Measurements from ENCODE around the gene SLBP. TPM values are rescaled to one million over a fixed set of nuclear protein-coding genes. Genes with fewer than 3 reads are reported as not detected.

SLBP gene
- total RNA-seq, 2 experiments from 2014 or later = 45.8 to 47.6 TPM

GRCh38 chr4:1668488-1668840, 43.7 kb downstream of the SLBP start:
- H3K36me3 ChIP-seq (ENCODE audit: insufficient read depth, low read length) = no peaks in the 10 kb centered on the region
- Mint-ChIP-seq H3K27me3 (no peaks in the 10 kb centered on the region), H3K4me3 (no peak overlapping the region), H3K4me1 (ENCODE audit: low read depth) (no peaks in the 10 kb centered on the region), H3K36me3 (ENCODE audit: low read depth) (no peaks in the 10 kb centered on the region), H3K9me3 (no peaks in the 10 kb centered on the region), H3K27ac (no peak overlapping the region)
- DNase-seq (no peak), ATAC-seq (ENCODE audit: poor library complexity) (no peak)
- TF ChIP-seq, protein P1, sequence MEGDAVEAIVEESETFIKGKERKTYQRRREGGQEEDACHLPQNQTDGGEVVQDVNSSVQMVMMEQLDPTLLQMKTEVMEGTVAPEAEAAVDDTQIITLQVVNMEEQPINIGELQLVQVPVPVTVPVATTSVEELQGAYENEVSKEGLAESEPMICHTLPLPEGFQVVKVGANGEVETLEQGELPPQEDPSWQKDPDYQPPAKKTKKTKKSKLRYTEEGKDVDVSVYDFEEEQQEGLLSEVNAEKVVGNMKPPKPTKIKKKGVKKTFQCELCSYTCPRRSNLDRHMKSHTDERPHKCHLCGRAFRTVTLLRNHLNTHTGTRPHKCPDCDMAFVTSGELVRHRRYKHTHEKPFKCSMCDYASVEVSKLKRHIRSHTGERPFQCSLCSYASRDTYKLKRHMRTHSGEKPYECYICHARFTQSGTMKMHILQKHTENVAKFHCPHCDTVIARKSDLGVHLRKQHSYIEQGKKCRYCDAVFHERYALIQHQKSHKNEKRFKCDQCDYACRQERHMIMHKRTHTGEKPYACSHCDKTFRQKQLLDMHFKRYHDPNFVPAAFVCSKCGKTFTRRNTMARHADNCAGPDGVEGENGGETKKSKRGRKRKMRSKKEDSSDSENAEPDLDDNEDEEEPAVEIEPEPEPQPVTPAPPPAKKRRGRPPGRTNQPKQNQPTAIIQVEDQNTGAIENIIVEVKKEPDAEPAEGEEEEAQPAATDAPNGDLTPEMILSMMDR (IDR thresholded peaks at IDR 0.05) = no peak
- H3K4me1 ChIP-seq (ENCODE audit: insufficient read depth, low read length) = no peaks in the 10 kb centered on the region
- H3K27ac ChIP-seq (ENCODE audit: low read depth in 1 of 2, low read length in 2 of 2) = no peak overlapping the region
- H3K4me3 ChIP-seq (ENCODE audit: low read length) = no peak overlapping the region
- intact Hi-C loops (cut with DNase I, micrococcal nuclease) = no loop called here
- CTCF ChIA-PET = no interaction called here
- POLR2A ChIA-PET = no interaction called here
- peaks cover 0 to 8% of the 10 kb centered on the region in 2 experiments for H3K9me3 ChIP-seq (ENCODE audit: control insufficient read depth in 1 of 2, insufficient read depth in 1 of 2, low read length in 2 of 2)
- no peaks in the 10 kb centered on the region for H3K27me3 ChIP-seq (ENCODE audit: control insufficient read depth in 1 of 2, insufficient read depth in 2 of 2, low read length in 2 of 2)

- Histone ChIP-seq H3K36me3 (ENCODE audit: insufficient read depth, low read length) (no peaks in the 10 kb centered on the region), H3K27ac (ENCODE audit: low read depth in 1 of 2, low read length in 2 of 2) (no peak overlapping the region), H3K9me3 (ENCODE audit: control insufficient read depth in 1 of 2, insufficient read depth in 1 of 2, low read length in 2 of 2) (peaks cover 0 to 8% of the 10 kb centered on the region in 2 experiments), H3K4me1 (ENCODE audit: insufficient read depth, low read length) (no peaks in the 10 kb centered on the region), H3K27me3 (ENCODE audit: control insufficient read depth in 1 of 2, insufficient read depth in 2 of 2, low read length in 2 of 2) (no peaks in the 10 kb centered on the region), H3K4me3 (ENCODE audit: low read length) (no peak overlapping the region)
- no peaks in the 10 kb centered on the region for H3K4me1 Mint-ChIP-seq (ENCODE audit: low read depth)
- H3K27me3 Mint-ChIP-seq = no peaks in the 10 kb centered on the region
- POLR2A ChIA-PET = no interaction called here
- DNase-seq = no peak
- H3K27ac Mint-ChIP-seq = no peak overlapping the region
- H3K9me3 Mint-ChIP-seq = no peaks in the 10 kb centered on the region
- intact Hi-C loops (cut with DNase I, micrococcal nuclease) = no loop called here
- no peak for ATAC-seq (ENCODE audit: poor library complexity)
- CTCF ChIA-PET = interaction anchor here (0.7 kb wide), 1 partner anchor 112 kb away, joined by 3 read pairs; no protein-coding TSS in a partner anchor
- TF ChIP-seq, protein P1 (IDR thresholded peaks at IDR 0.05) = no peak
- H3K36me3 Mint-ChIP-seq (ENCODE audit: low read depth) = no peaks in the 10 kb centered on the region
- no peak overlapping the region for H3K4me3 Mint-ChIP-seq
Observed at GRCh38 chr4:1667273-1667672, 44.8 kb downstream of the SLBP start.

- H3K9me3 Mint-ChIP-seq = no peaks in the 10 kb centered on the region
- H3K36me3 ChIP-seq (ENCODE audit: insufficient read depth, low read length) = no peaks in the 10 kb centered on the region
- H3K4me3 Mint-ChIP-seq = no peak overlapping the region
- ATAC-seq (ENCODE audit: poor library complexity) (no peak), DNase-seq (no peak)
- H3K4me3 ChIP-seq (ENCODE audit: low read length) = no peak overlapping the region
- POLR2A ChIA-PET = no interaction called here
- H3K27me3 ChIP-seq (ENCODE audit: control insufficient read depth in 1 of 2, insufficient read depth in 2 of 2, low read length in 2 of 2) = no peaks in the 10 kb centered on the region
- H3K36me3 Mint-ChIP-seq (ENCODE audit: low read depth) = no peaks in the 10 kb centered on the region
- H3K27ac Mint-ChIP-seq = no peak overlapping the region
- H3K9me3 ChIP-seq (ENCODE audit: control insufficient read depth in 1 of 2, insufficient read depth in 1 of 2, low read length in 2 of 2) = peaks cover 0 to 8% of the 10 kb centered on the region in 2 experiments
- CTCF ChIA-PET = no interaction called here
- no peak overlapping the region for H3K27ac ChIP-seq (ENCODE audit: low read depth in 1 of 2, low read length in 2 of 2)
- no peaks in the 10 kb centered on the region for H3K4me1 Mint-ChIP-seq (ENCODE audit: low read depth)
- intact Hi-C loops (cut with DNase I, micrococcal nuclease) = no loop called here
- no peaks in the 10 kb centered on the region for H3K27me3 Mint-ChIP-seq
- TF ChIP-seq, protein P1 (IDR thresholded peaks at IDR 0.05) = no peak
- no peaks in the 10 kb centered on the region for H3K4me1 ChIP-seq (ENCODE audit: insufficient read depth, low read length)
Observed at GRCh38 chr4:1666391-1666790, 45.7 kb downstream of the SLBP start.
